HG03064 (cell line): ENCODE measurements around the gene TELO2.

Experiments
- ATAC-seq: cut with Tn5 transposase; IDR thresholded peaks from one replicate; pipeline ENCODE4 v1.9.1; 2021; ENCODE audit warnings: low read depth; ENCODE audit not compliant: unreplicated experiment

Gene TELO2

DNA sequence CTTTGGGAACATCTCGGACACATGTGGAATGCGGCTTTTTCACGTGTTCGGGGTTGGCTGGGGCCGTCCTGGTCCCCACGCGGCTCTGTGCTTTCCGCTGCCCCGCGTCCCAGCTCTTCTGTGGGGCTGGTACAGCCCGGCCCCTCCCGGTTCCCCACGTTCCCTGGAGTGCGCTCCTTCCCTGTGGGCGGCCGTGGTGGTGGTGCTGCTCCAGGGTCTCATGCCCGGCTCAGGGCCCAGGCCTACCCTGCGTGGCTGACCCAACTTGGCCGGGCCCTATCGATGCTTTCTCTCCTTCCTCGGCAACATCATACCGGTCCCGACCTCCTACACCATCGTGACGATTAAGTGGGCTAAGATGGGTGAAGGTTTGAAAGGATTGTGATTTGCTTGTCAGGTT is 3.3 kb downstream of the TELO2 start:
- ATAC-seq = no peak

DNA sequence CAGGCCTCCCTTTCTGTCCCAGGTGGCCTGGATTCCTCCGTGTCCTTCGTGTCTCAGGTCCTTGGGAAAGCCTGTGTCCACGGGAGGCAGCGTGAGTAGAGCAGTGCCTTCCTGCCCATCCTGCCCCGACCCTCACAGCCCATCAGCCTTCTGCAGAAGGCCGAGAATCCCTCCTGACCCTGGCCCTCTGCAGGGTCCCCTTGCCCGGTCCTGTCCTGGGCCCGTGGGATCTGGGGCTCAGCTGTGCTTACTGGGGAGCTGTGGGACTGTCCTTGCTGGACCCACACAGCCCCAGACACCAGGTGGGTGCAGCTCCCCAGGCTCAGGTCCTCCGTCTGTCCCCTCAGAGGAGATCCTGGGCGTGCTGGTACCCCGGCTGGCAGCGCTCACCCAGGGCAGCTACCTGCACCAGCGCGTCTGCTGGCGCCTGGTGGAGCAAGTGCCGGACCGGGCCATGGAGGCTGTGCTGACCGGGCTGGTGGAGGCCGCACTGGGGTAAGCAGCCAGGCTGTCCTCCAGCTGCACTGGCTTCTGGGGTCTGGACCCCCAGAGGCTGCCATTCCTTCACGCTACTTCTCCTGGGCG is 3.9 kb downstream of the TELO2 start:
- ATAC-seq = no peak

DNA sequence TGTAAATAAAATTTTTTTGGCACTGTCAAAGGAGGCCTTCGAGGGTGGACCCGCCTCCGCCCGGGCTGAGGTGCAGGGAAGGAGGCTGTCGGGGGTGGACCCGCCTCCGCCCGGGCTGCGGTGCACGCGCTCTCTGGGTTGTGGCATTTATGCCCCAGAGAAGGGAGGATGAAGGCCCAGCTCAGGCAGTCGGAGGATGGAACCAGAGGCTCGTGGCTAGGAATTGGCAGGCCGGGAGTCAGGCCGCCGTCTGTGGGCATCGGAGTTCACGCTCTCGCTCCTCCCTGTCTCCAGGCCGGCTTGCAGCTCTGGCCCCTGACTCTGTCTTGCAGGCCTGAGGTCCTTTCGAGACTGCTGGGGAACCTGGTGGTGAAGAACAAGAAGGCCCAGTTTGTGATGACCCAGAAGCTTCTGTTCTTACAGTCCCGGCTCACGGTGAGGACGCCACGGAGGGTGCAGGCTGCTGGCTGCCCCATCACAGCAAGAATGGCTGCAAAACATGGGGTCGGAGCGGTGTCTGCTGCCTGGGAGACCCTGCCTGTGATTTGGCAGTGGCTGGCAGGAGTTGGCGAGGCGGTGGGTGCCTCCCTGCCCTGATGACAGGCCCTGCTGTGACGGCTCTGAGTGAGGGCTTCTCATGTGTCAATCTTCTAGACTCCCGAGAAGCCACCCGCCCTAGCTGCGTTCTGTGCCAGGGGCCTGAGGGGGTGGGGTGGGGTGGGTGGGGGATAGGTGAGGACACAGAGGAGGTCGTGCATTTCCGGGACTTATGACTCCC is 5.9 kb downstream of the TELO2 start:
- ATAC-seq = no peak

DNA sequence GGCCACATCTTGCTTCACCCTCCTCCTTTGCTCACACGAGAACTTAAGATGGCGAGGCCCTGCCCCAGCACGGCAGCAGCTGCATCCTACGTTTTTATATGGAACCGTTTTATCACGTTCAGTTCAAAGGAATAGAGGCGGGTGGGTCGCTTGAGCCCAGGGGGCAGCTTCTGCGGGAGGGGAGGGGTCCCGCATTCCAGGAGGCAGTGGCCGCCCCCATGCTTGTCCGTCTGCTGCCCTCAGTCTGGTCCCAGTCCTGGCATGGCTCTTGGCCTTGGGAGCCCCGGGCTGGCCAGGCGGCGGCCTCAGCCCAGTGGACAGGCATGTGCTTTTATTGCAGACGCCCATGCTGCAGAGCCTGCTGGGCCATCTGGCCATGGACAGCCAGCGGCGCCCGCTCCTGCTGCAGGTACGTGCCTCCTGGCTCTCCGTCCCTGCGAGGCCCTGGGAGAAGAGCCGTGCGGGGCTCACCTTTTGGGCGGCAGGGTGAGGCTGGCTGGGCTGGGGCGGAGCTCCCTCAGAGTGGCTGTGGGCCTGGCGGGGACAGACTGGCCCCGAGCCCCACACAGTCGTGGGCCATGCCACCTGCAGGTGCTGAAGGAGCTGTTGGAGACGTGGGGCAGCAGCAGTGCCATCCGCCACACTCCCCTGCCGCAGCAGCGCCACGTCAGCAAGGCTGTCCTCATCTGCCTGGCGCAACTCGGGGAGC is 6.8 kb downstream of the TELO2 start:
- no peak for ATAC-seq

DNA sequence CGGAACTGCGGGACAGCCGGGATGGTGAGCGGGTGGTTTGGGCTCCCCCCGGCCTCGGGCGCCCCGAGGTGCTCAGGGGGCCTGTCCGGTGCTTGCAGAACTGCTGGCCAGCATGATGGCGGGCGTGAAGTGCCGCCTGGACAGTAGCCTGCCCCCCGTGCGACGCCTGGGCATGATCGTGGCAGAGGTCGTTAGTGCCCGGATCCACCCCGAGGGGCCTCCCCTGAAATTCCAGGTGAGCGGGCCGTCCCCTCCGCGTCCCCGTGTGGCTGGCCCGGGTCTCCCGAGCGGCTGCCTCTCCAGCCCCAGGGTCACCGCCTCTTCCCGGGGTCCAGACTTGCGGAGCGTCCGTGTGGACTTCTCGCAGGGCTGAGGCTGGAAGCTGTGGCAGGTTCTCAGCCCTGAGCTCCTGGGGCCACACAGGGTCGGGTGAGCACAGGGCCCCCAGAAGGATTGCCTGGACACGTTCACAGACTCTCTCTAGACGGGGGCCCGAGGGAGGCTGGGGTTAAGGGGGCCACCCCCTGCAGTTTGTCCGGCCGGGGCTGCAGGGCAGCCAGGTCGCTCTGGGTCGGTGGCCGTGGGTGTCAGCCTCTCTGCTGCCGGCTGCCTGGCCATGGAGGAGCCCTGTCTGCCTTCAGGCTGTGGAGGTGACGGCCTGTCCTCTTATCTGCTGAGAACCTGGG is 7.4 kb downstream of the TELO2 start:
- ATAC-seq = no peak

DNA sequence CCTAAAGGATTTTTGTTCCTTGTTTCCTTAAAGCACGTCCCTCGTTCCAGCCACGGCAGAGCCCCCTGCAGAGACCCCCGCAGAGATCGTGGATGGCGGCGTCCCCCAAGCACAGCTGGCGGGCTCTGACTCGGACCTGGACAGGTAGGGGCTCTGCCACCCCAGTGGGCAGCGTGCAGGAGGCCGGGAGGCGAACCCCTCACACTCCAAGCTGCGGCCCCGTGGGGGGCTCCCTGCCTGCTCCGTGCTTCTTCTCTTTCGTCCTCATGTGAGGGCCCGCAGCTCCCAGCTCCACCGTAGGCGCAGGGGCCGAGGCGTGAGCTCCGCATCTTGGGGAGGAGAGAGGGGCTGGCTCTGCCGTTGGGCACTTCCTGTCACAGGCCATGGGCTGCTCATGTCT is 8.5 kb downstream of the TELO2 start:
- no peak for ATAC-seq

DNA sequence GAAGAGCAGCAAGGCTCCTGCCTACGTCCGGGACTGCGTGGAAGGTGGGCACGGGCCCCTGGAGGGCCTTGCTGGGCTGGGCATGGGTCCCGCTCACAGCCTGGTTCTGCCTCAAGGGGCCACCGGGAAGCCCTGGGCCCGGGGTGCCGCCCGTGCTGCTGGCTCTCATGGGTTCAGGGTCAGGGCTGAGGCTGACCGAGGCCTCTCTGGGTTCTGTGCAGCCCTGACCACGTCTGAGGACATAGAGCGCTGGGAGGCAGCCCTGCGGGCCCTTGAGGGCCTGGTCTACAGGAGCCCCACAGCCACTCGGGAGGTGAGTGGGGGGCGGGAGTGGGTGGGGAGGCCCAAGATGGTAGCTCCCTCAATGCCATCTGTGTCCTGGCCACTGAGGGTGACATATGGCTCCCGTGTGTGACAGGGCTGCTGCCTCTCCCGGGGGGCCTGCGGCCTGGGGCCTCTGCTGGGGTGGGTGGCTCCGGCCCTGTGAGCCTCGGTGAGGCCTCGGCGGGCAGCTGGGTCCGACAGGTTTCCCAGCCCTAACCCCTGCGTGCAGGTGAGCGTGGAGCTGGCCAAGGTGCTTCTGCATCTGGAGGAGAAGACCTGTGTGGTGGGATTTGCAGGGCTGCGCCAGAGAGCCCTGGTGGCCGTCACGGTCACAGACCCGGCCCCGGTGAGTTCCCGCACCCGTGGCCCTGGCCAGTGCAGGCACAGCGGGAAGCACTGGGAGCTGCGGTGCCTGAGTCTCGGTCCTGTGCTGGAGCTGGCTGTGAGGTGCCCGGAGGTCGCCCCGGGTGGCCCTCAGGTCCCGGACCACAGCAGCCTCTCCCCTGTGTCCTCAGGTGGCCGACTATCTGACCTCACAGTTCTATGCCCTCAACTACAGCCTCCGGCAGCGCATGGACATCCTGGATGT is 9.2 kb downstream of the TELO2 start:
- ATAC-seq = no peak

DNA sequence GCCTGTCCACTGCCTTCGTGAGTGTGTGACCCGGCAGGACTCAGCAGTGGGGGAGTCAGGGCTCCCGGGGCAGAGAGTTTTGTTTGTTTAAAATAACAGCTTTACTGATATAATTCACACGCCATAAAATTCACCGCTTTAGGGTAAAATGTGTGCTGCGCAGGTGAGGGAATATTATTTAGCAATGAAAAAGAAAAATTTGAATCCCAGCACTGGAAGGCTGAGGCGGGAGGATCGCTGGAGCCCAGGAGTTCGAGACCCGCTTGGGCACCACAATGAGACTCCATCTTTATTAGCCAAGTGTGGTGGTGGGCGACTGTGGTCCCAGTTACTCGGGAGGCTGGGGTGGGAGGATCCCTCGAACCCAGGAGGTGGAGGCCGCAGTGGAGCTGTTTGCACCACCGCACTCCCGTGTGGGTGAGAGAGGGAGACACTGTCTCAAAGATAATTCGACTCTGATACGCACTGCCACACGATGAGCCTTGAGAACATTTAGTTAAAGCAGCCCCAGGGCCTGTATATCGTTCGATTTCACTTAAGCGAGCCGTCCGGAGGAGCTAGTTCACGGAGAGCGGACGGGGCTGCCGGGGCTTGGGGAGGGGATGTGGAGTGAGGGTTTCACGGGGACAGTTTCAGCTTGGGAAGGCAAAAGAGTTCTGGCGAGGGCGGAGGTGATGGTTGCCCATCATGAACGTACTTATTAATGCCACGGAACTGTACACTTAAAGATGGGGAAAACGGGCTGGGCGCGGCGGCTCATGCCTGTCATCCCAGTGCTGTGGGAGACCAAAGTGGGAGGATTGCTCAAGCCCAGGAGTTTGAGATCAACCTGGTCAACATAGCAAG is 10.2 kb downstream of the TELO2 start:
- ATAC-seq = no peak

DNA sequence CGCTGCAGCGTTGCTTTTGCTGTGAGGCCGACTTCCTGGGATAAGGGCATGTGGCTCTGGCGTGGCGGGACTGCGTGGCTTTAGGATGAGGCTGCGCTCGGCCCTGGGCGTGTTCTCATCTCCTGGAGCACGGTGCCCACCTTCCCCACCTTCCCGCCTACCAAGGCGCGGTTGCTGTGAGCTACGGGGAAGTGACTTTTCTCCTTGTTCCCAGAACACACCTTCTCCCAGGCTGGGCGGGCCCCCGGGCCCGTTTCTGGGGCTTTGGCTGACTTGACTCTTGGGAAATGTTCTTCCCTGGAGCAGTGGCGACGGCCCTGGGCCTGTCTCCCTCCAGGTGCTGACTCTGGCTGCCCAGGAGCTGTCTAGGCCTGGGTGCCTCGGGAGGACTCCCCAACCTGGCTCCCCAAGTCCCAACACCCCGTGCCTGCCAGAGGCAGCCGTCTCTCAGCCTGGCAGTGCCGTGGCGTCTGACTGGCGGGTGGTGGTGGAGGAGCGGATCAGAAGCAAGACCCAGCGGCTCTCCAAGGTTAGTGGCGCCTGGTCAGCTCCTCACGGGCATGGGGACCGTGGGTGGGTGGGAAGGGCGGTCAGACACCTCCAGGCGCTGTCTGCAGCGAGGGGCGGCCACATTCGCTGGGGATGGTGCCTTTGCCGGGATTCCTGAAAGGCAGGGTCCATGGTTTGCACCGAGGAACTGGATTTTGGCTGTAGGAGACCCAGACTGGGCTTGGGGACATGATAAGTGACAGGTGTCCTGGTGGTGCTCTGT is 12.1 kb downstream of the TELO2 start:
- no peak for ATAC-seq

DNA sequence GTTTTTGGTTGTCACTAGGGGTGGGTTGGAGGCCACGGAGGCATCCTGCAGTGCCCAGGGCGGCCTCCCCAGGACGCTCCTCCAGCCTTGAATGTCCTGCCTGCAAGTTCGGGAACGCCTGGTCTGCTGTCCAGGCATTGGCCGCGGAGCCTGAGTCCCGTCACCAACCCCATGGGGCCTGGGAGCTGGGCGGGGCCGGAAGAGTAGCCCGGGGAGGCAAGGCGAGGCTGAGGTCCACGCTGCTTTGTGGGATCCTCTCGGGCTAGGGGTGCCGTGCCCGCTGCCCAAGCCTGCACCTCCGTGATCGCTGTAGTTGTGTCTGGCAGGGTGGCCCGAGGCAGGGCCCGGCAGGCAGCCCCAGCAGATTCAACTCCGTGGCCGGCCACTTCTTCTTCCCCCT is 12.8 kb downstream of the TELO2 start:
- no peak for ATAC-seq

DNA sequence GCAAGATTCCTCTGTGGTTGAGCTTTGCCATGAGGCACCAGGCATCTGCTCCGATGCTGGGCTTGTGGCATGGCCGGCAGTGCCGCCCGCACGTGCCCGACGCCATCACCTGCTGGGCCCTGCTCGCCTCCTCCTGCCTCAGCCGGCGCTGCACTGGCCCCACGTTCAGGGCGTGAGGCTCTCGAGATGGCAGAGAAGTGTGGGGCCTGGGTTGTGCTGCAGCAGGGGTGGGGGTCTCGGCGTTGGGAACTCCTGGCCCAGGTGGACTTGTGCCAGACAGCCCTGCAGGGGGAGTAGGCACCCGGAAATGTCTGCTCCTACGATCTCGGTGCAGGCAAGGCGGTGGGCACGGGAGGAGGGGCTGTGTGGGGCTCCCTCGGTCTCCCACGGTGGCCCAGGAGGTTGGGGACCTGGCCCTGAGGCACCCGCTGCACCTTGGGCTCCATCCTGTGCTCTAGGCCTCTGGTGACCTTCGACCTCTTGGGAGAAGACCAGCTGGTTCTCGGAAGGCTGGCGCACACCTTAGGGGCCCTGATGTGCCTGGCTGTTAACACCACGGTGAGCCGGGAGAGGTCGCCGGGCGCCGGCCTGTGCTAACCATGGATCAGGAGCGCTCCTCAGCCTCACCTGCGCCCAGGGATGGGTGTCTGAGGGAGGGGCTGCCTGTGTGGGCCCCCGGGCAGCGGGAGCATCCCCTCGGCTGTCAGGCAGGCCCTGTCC is 13.5 kb downstream of the TELO2 start:
- no peak for ATAC-seq

DNA sequence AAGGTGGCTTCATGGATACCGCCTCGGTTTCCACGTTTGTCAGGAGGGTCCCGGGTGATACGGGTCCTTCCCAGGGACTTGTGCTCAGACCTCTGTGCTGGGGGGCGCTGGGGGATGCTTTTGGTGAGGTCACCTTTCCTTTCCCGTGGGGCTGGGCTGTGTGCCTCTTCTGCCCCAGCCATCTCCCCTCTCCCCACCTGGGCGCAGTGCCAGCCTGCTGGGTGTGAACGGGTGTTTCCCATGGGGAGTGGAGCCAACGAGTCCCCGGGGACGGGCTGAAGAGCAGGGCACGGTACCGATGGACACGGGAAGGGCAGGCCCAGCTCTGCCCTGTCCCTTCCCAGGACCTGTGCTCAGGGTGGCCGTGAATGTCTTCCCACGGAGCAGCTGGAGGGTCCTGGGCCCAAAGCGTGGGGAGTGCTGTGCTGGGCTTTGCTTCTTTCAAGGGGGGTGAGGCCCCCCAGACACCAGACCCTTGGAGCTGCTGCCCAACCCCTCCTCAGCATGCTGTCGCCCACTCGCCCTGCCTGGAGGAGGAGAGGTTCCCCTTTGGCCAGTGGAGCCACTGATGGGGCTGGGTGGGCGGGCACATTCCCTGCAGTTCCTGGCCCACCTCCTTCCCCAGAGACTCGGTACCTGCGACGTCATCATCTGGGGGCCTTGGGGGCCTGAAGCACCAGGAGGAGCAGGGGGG is 15.5 kb downstream of the TELO2 start:
- ATAC-seq = no peak

DNA sequence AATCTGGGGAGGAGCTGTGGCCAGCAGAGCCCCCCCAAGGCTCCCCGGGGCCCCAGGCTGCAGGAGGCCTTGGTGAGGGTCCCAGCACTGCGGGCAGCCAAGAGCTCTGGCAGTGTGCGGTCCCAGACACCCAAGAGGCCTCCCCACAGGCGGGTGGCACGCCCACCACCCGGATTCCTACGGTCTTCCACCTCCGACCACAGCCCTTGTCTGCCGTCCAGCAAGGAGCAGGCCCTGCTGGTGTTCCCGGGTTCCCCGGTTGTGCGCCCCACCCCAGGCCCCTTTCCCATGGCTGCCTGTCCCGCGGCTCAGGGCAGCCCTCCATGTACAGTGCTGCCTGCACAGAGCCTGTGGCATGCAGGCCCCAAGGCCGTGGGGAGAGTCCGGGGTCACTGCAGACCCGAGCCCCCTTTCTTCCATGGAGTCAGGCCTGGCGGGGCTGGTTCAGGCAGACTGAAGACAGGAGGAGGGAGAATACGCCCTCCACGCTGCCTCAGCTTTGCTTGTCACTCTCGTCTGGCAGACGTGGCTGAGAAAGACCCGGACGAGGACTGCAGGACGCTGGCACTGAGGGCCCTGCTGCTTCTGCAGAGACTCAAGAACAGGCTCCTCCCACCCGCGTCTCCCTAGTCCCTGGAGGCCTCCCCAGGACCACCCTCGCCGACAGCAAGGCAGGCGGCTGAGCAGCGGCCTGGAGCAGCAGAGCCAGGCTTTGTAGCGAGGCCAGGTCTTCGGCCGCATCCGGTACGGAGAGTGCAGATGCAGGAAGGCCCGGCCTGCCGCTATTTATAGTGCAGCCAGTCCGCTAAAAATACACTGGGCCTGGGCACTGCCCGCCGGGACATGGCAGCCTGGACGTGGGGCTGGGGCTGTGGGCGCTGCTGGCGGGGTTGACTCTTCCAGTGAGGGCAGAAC is 16.4 kb downstream of the TELO2 start:
- no peak for ATAC-seq

DNA sequence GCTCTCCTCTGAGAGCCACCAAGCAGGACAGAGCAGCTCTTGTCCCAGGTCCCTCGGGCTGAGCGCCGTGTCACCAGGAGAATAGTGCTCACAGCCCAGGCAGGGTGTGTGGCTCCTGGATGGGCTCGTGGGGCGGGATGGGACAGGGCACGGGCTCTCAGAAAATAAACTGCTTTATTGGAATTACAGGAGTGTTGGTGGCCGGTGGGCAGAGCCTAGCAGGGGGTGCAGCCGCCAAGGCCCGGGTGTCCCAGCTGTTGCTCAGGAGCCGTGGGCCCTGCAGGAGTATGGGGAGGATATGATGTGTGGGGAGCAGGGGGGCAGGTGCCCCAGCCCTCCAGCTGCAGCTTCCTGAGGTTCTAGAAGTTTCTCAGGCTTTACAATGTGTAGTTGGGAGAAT is 17.1 kb downstream of the TELO2 start:
- no peak for ATAC-seq

DNA sequence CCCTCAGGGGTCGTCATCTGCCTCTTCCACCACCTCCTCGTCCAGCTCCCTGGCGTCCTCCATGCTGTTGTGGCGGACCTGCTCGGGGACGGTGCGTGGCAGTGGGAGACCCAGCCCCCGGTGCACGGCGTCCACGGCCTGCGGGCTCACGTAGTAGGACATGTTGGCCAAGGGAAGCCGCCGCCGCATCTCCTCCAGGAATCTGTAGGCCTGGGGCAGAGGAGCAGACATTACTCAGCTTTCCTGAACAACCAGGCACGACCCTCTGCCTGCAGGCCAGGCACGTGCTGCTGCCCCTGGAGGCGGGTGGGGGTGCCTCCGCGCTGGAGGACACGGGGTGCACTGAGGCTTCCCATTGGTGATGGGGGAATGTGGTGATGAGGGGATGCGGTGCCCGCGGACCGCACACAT is 17.8 kb downstream of the TELO2 start:
- ATAC-seq = no peak
